Measurements from ENCODE around the gene RHOG.

Gene RHOG

GRCh38 chr11:3786781-3787428, 53.9 kb downstream of the RHOG start:
- Histone ChIP-seq H3K9ac (ENCODE audit: low read length) (no peak overlapping the region), H3F3A (ENCODE audit: insufficient read depth, low read length) (no peaks in the 10 kb centered on the region), H3K4me3 (ENCODE audit: low read length) (no peak overlapping the region), H3K9me3 (replicated peaks; ENCODE audit: insufficient read depth, low read length) (no peaks in the 10 kb centered on the region), H3K4me2 (ENCODE audit: low read depth, low read length) (no peak overlapping the region), H3K36me3 (replicated peaks; ENCODE audit: insufficient read depth, low read length) (0 out of 2 replicates have a peak, but pooled peaks cover 4% of the 10 kb centered on the region), H3K4me1 (ENCODE audit: low read length) (no peaks in the 10 kb centered on the region), H3K9me2 (replicated peaks; ENCODE audit: insufficient read depth, low read length) (no peaks in the 10 kb centered on the region), H2AFZ (ENCODE audit: low read length) (no peak overlapping the region), H3K27ac (ENCODE audit: low read length) (no peak overlapping the region), H3K27me3 (replicated peaks; ENCODE audit: insufficient read depth, low read length) (no peaks in the 10 kb centered on the region), H3K79me2 (ENCODE audit: low read length) (peaks cover 100% of the 10 kb centered on the region), H4K20me1 (ENCODE audit: insufficient read depth, low read length) (peaks cover 18% of the 10 kb centered on the region; the same call in 1 of the 2 replicates)
- TF ChIP-seq, protein P1, sequence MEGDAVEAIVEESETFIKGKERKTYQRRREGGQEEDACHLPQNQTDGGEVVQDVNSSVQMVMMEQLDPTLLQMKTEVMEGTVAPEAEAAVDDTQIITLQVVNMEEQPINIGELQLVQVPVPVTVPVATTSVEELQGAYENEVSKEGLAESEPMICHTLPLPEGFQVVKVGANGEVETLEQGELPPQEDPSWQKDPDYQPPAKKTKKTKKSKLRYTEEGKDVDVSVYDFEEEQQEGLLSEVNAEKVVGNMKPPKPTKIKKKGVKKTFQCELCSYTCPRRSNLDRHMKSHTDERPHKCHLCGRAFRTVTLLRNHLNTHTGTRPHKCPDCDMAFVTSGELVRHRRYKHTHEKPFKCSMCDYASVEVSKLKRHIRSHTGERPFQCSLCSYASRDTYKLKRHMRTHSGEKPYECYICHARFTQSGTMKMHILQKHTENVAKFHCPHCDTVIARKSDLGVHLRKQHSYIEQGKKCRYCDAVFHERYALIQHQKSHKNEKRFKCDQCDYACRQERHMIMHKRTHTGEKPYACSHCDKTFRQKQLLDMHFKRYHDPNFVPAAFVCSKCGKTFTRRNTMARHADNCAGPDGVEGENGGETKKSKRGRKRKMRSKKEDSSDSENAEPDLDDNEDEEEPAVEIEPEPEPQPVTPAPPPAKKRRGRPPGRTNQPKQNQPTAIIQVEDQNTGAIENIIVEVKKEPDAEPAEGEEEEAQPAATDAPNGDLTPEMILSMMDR (IDR thresholded peaks at IDR 0.05; ENCODE audit: low read length): no peak
- TF ChIP-seq EZH2phosphoT487 (IDR thresholded peaks at IDR 0.05; ENCODE audit: low read length): no peak
- no peak for TF ChIP-seq EZH2 (optimal IDR thresholded peaks at IDR 0.05; ENCODE audit: low read depth, low read length)
- DNase-seq: no peak

- Histone ChIP-seq H2AFZ (ENCODE audit: low read length) (no peak overlapping the region), H4K20me1 (ENCODE audit: insufficient read depth, low read length) (peaks cover 15% of the 10 kb centered on the region; the same call in 1 of the 2 replicates), H3K4me3 (ENCODE audit: low read length) (no peak overlapping the region), H3K79me2 (ENCODE audit: low read length) (peaks cover 90% of the 10 kb centered on the region), H3K27ac (ENCODE audit: low read length) (no peak overlapping the region), H3K9me2 (replicated peaks; ENCODE audit: insufficient read depth, low read length) (no peaks in the 10 kb centered on the region), H3K4me1 (ENCODE audit: low read length) (no peaks in the 10 kb centered on the region), H3K9me3 (replicated peaks; ENCODE audit: insufficient read depth, low read length) (no peaks in the 10 kb centered on the region), H3K4me2 (ENCODE audit: low read depth, low read length) (no peak overlapping the region), H3F3A (ENCODE audit: insufficient read depth, low read length) (no peaks in the 10 kb centered on the region), H3K36me3 (replicated peaks; ENCODE audit: insufficient read depth, low read length) (peaks cover 5% of the 10 kb centered on the region), H3K9ac (ENCODE audit: low read length) (no peak overlapping the region), H3K27me3 (replicated peaks; ENCODE audit: insufficient read depth, low read length) (no peaks in the 10 kb centered on the region)
- no peak for DNase-seq
- TF ChIP-seq EZH2phosphoT487 (IDR thresholded peaks at IDR 0.05; ENCODE audit: low read length): no peak
- TF ChIP-seq, protein P1 (IDR thresholded peaks at IDR 0.05; ENCODE audit: low read length): no peak
- TF ChIP-seq EZH2 (optimal IDR thresholded peaks at IDR 0.05; ENCODE audit: low read depth, low read length): no peak
These were observed 57.1 kb downstream of the RHOG start for GRCh38 chr11:3783611-3784010.

DNA sequence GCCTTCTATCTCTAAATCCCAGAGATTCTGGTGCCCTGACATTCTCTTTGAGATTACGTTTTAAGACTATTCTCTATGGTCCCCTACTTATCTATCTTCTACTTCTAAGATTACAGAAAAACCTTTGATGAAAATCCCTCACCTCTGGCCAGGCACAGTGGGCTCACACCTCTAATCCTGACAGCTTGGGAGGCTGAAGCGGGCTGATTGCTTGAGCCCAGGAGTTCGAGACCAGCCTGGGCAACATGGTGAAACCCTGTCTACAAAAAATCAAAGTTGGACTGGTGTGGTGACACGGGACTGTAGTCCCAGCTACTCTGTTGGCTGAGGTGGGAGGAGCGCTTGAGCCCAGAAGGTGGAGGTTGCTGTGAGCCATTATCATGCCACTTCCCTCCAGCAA, 57.8 kb downstream of the RHOG start:
- Histone ChIP-seq H2AFZ (ENCODE audit: low read length) (no peak overlapping the region), H4K20me1 (ENCODE audit: insufficient read depth, low read length) (peaks cover 15% of the 10 kb centered on the region; the same call in 1 of the 2 replicates), H3K79me2 (ENCODE audit: low read length) (peaks cover 90% of the 10 kb centered on the region), H3K27me3 (replicated peaks; ENCODE audit: insufficient read depth, low read length) (no peaks in the 10 kb centered on the region), H3K4me2 (ENCODE audit: low read depth, low read length) (no peak overlapping the region), H3K4me1 (ENCODE audit: low read length) (no peaks in the 10 kb centered on the region), H3K4me3 (ENCODE audit: low read length) (no peak overlapping the region), H3K9me2 (replicated peaks; ENCODE audit: insufficient read depth, low read length) (no peaks in the 10 kb centered on the region), H3K9ac (ENCODE audit: low read length) (no peak overlapping the region), H3K36me3 (replicated peaks; ENCODE audit: insufficient read depth, low read length) (peaks cover 10% of the 10 kb centered on the region), H3K27ac (ENCODE audit: low read length) (no peak overlapping the region), H3K9me3 (replicated peaks; ENCODE audit: insufficient read depth, low read length) (no peaks in the 10 kb centered on the region), H3F3A (ENCODE audit: insufficient read depth, low read length) (no peaks in the 10 kb centered on the region)
- DNase-seq: no peak
- TF ChIP-seq EZH2phosphoT487 (IDR thresholded peaks at IDR 0.05; ENCODE audit: low read length): no peak
- no peak for TF ChIP-seq EZH2 (optimal IDR thresholded peaks at IDR 0.05; ENCODE audit: low read depth, low read length)
- TF ChIP-seq, protein P1 (IDR thresholded peaks at IDR 0.05; ENCODE audit: low read length): no peak

Data from MM.1S (cell line).